SK-MEL-5 (cell line): ENCODE results near the gene MED25. TPM values are rescaled to one million over a fixed set of nuclear protein-coding genes. Genes with fewer than 3 reads are reported as not detected.

Experiments
- DNase-seq: peaks from one replicate; pipeline ENCODE4 v3.0.0-alpha.2; 2016; ENCODE audit warnings: low read depth, low spot score
- in situ Hi-C: cut with HindIII; loops from 2 replicates; pipeline ENCODE4 v1.10.0; 2016; ENCODE audit warnings: low sequenced_read_pairs, high pct_unique_total_duplicates, low pct_unique_long_range_greater_than_20kb
- small RNA-seq, 2 experiments: library from RNA; depleted of rRNA; stranded (forward); fragments of <200 nt; gene quantifications; one replicate each; pipeline ENCODE3, GENCODE V24; 2014
- total RNA-seq: library from RNA; depleted of rRNA; stranded (reverse); fragments of >200 nt; shearing (Covaris generic); gene quantifications from 2 replicates; pipeline ENCODE4 v1.2.3, GENCODE V29; 2014; rRNA removed

Gene MED25
- total RNA-seq, 1 experiment from 2014 or later, result 7.8 TPM

- in situ Hi-C loops, result no loop called here
These were observed 66.7 kb downstream of the MED25 start for GRCh38 chr19:49884760-49885159.

More at GRCh38 chr19:49884760-49885159, 66.7 kb downstream of the MED25 start:
- no peak for DNase-seq

Small RNAs within 50 kb of the gene (small RNA-seq; reads per million reads assigned to genes)
- gene MIR4749 (0 to 0.02 reads per million in 2 experiments), gene MIR6799 (0 reads per million in 2 experiments)

Other genes starting within 250 kb of the MED25 start
- gene NOSIP, start 237.7 kb upstream of the MED25 start, total RNA-seq, result 38.4 and 46.5 TPM in 2 replicates
- 0.98 and 6.8 TPM in 2 replicates for gene PRRG2, start 237.0 kb upstream of the MED25 start, total RNA-seq
- gene PRR12, start 227.1 kb upstream of the MED25 start, total RNA-seq, result 0.87 and 1.8 TPM in 2 replicates
- gene RRAS, start 178.1 kb upstream of the MED25 start, total RNA-seq, result 4.1 and 4.4 TPM in 2 replicates
- gene SCAF1, start 176.1 kb upstream of the MED25 start, total RNA-seq, result 6.2 and 8.2 TPM in 2 replicates
- 23.3 and 27.6 TPM in 2 replicates for gene IRF3, start 152.4 kb upstream of the MED25 start, total RNA-seq
- gene BCL2L12, start 152.4 kb upstream of the MED25 start, total RNA-seq, result 3.1 and 5.3 TPM in 2 replicates
- gene PRMT1, start 141.0 kb upstream of the MED25 start, total RNA-seq, result 204 and 211 TPM in 2 replicates
- gene ADM5, start 128.7 kb upstream of the MED25 start, total RNA-seq, result 0.59 and 0.61 TPM in 2 replicates
- gene CPT1C, start 127.2 kb upstream of the MED25 start, total RNA-seq, result 2.5 and 3.8 TPM in 2 replicates
- gene TSKS, start 55.0 kb upstream of the MED25 start, total RNA-seq, result not detected in 2 replicates
- 23.1 and 29.0 TPM in 2 replicates for gene AP2A1, start 51.3 kb upstream of the MED25 start, total RNA-seq
- 29.2 and 31.0 TPM in 2 replicates for gene FUZ, start 5.0 kb upstream of the MED25 start, total RNA-seq
- 45.9 and 58.8 TPM in 2 replicates for gene PTOV1, start 32.9 kb downstream of the MED25 start, total RNA-seq
- gene PNKP, start 49.3 kb downstream of the MED25 start, total RNA-seq, result 33.8 and 35.9 TPM in 2 replicates
- gene AKT1S1, start 59.1 kb downstream of the MED25 start, total RNA-seq, result 6.2 and 6.4 TPM in 2 replicates
- gene TBC1D17, start 59.4 kb downstream of the MED25 start, total RNA-seq, result 3.5 and 5.6 TPM in 2 replicates
- 0.13 TPM in 1 of 2 replicates, not detected in the other for gene IL4I1, start 78.6 kb downstream of the MED25 start, total RNA-seq
- gene ATF5, start 110.9 kb downstream of the MED25 start, total RNA-seq, result 4.0 and 4.7 TPM in 2 replicates
- 39.6 and 39.9 TPM in 2 replicates for gene NUP62, start 111.2 kb downstream of the MED25 start, total RNA-seq
- gene SIGLEC11, start 142.9 kb downstream of the MED25 start, total RNA-seq, result not detected in 2 replicates
- gene VRK3, start 207.1 kb downstream of the MED25 start, total RNA-seq, result 27.3 and 28.7 TPM in 2 replicates
- 11.1 and 14.5 TPM in 2 replicates for gene ZNF473, start 207.7 kb downstream of the MED25 start, total RNA-seq